Left kidney (tissue), 2 donors: ENCODE measurements around the gene DLG5. TPM values are rescaled to one million over a fixed set of nuclear protein-coding genes. Genes with fewer than 3 reads are reported as not detected.
A peak's percentile ranks its signal among the peaks of the same experiment; 100 is the strongest.

Source experiments
- DNase-seq: peaks from one replicate; pipeline ENCODE4 v3.0.0-alpha.2; 2013
- polyA plus RNA-seq: library from polyadenylated mRNA; unstranded; fragments of 120-200 nt; gene quantifications from one replicate; pipeline ENCODE4 v1.2.1, GENCODE V29; 2013; ENCODE audit not compliant: insufficient read length

DLG5 gene
- polyA plus RNA-seq, 1 donor = 51.4 TPM

- no peak for DNase-seq
These were observed 59.3 kb downstream of the DLG5 start for GRCh38 chr10:77867124-77867719.

- no peak for DNase-seq
These were observed 60.0 kb downstream of the DLG5 start for GRCh38 chr10:77866598-77866997.

GRCh38 chr10:77865580-77866324 is 60.8 kb downstream of the DLG5 start:
- no peak for DNase-seq

- no peak for DNase-seq
These were observed 62.3 kb downstream of the DLG5 start for GRCh38 chr10:77864151-77864851.

GRCh38 chr10:77863446-77863845 is 63.1 kb downstream of the DLG5 start:
- no peak for DNase-seq

- DNase-seq = no peak
These were observed 64.0 kb downstream of the DLG5 start for GRCh38 chr10:77862595-77862994.

GRCh38 chr10:77861366-77861765 is 65.2 kb downstream of the DLG5 start:
- DNase-seq = no peak

GRCh38 chr10:77859865-77860282 is 66.7 kb downstream of the DLG5 start:
- no peak for DNase-seq

- no peak for DNase-seq
These were observed 67.2 kb downstream of the DLG5 start for GRCh38 chr10:77859200-77859864.

- no peak for DNase-seq
These were observed 69.3 kb downstream of the DLG5 start for GRCh38 chr10:77857272-77857671.

GRCh38 chr10:77856566-77856965 is 70.0 kb downstream of the DLG5 start:
- DNase-seq = no peak

GRCh38 chr10:77855404-77856155 is 71.0 kb downstream of the DLG5 start:
- no peak for DNase-seq

GRCh38 chr10:77854115-77854514 is 72.4 kb downstream of the DLG5 start:
- no peak for DNase-seq

- DNase-seq = no peak
These were observed 73.3 kb downstream of the DLG5 start for GRCh38 chr10:77853256-77853655.

GRCh38 chr10:77850620-77851231 is 75.8 kb downstream of the DLG5 start:
- DNase-seq = no peak

- peak; percentile 49 for DNase-seq
These were observed 77.4 kb downstream of the DLG5 start for GRCh38 chr10:77849039-77849664.

- peak; percentile 76 for DNase-seq
These were observed 79.7 kb downstream of the DLG5 start for GRCh38 chr10:77846718-77847311.

GRCh38 chr10:77845451-77845850 is 81.1 kb downstream of the DLG5 start:
- DNase-seq = no peak

- no peak for DNase-seq
These were observed 81.7 kb downstream of the DLG5 start for GRCh38 chr10:77844713-77845445.

GRCh38 chr10:77844177-77844576 is 82.4 kb downstream of the DLG5 start:
- no peak for DNase-seq
